NCI-H526 treated with DMSO at 0.1 percent for 48 hours (cell line): ENCODE data around the gene RNF38.
A peak's percentile ranks its signal among the peaks of the same experiment; 100 is the strongest.
"Not testable (repeated sequence)": the region's sequence is repeated elsewhere in the genome, so short reads cannot be mapped to it uniquely, and the experiment has no call there.

Experiments used
- DNase-seq: peaks from one replicate; lab custom pipeline; 2025; lab: John Stamatoyannopoulos, UW

Gene RNF38

DNA sequence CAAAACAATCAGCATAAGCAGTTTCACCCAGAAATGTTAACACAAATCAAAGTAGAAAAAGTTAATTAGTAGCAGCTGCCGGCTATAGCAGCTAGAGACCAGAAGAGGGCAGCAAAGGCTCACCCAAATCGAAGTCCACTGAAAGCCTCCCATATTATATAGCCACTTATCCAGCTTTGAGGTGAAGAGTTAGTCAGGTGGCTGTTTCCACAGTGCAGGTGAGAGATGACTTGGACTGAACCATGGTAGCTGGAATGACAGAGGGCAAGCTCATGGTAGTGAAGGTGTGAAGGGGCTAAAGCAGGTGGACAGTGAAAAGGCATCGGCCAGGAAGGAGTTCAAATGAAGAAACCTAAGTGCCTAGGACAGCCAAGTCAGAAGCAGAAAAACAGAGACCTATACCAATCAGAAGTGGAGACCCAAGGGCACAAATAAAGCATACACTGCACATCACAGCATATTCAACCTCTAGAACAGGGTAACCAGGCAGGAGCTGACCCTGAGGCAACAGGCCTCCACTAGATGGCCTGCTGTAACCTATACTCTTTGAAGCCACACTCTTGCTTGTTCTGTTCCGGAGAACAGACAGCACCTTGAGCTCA, 7.2 kb upstream of the RNF38 start:
- peak; percentile 48 for DNase-seq

- DNase-seq = no peak
Measured at GRCh38 chr9:36402536-36402935, 2.5 kb upstream of the RNF38 start.

DNA sequence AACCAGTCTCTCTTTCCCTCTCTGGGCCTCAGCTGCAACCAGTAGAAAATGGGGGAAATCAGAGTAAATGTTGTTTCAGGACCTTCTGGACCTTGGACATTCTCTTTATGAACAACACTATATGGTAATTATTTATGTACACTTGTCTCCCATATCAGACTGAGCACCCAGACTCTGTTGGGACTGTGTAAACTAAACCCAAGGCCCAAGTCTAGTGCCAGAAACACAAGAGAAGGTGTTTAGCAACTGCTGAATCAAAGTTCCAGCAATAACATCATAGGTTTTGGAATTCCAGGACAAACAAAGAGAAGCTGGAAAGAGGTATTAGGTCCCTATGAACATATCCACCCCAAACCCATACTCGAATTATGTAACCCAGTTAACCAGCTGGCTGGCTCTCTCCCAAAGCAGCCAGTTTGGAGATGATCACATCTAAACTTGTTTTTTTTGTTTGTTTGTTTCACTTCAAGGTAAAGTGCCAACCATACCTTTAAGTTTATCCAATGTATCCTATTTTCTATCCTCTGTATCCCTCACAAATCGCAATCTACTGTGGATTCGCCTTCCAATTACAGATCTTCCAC, 1.9 kb upstream of the RNF38 start:
- DNase-seq = no peak

GRCh38 chr9:36401164-36401740, 1.2 kb upstream of the RNF38 start:
- DNase-seq = peak; percentile 65

GRCh38 chr9:36400332-36401163, 479 bp upstream of the RNF38 start:
- peak; percentile 87 for DNase-seq

- no peak for DNase-seq
Measured at GRCh38 chr9:36398745-36399144, 1.3 kb downstream of the RNF38 start.

- DNase-seq = no peak
Measured at GRCh38 chr9:36396985-36397384, 3.1 kb downstream of the RNF38 start.

DNA sequence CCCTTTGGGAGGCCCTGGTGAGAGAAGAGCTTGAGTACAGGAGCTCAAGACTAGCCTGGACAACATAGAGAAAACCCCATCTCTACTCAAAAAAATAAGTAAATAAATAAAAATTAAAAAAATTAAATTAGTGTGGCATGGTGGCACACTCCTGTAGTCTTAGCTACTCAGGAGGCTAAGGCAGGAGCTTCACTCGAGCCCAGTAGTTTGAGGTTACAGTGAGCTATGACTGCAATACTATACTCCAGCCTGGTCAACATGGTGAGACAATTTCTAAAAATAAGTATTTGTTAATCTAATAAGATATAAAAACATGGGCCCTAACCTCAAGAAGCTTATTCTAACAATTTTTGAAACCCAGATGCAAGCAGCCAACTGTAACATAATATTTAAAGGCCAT, 7.6 kb downstream of the RNF38 start:
- DNase-seq = no peak

- no peak for DNase-seq
Measured at GRCh38 chr9:36389590-36389989, 10.5 kb downstream of the RNF38 start.

DNA sequence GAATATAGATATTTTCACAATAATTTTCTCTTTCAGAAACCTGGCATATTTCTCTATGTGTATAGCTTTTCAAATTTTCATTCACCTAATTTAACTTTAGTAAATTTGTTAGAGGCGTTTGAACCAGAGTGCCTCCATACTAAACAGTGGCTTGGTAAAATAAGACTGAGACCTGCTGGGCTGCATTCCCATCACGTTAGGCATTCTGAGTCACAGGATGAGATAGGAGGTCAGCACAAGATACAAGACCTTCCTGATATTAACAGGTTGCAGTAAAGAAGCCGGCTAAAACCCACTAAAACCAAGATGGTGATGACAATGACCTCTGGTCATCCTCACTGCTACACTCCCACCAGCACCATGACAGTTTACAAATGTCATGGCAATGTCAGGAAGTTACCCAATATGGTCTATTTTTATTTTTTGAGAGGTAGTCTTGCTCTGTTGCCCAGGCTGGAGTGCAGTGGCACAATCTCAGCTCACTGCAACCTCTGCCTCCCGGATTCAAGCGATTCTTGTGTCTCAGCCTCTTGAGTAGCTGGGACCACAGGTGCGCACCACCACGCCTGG, 13.6 kb downstream of the RNF38 start:
- DNase-seq = not testable (repeated sequence)

DNA sequence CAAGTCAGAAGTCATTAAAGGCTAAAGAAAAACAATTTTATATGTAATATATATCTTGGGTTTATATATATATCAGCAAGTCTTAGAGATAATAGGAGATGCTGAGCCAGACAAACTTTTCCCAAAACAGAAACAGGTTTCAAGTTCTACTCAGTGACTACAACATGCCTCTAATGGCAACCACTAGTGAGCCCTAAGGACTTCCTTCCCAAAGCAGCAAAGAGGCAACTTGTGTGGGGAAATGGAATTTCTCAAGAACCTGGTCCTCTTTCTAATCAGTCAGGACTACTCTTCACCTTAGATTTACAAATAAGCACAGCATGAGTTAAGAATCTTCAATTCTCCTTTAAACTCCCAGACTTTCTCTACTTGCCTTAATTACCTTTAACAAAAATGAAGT, 17.6 kb downstream of the RNF38 start:
- DNase-seq = no peak

GRCh38 chr9:36364577-36364976, 35.5 kb downstream of the RNF38 start:
- DNase-seq = no peak

GRCh38 chr9:36363448-36363847, 36.6 kb downstream of the RNF38 start:
- DNase-seq = no peak

- no peak for DNase-seq
Measured at GRCh38 chr9:36358486-36358885, 41.6 kb downstream of the RNF38 start.

- no peak for DNase-seq
Measured at GRCh38 chr9:36357639-36358038, 42.4 kb downstream of the RNF38 start.

DNA sequence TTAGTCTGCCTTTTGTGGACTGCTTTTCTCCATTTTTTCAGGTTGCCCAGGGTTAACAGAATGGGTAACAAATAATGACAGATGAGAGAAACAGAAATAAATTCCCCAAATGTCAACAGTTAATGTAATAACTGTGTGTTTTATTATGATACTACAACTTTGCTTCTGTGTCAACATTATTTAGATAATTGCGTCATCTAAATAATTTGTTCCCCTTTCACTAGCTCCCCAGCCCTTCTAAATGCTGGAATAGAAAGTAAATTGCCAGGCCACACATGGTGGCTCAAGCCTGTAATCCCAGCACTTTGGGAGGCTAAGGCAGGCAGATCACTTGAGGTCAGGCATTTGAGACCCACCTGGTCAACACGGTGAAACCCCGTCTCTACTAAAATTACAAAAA, 53.5 kb downstream of the RNF38 start:
- no peak for DNase-seq

GRCh38 chr9:36345103-36345846, 54.8 kb downstream of the RNF38 start:
- no peak for DNase-seq

DNA sequence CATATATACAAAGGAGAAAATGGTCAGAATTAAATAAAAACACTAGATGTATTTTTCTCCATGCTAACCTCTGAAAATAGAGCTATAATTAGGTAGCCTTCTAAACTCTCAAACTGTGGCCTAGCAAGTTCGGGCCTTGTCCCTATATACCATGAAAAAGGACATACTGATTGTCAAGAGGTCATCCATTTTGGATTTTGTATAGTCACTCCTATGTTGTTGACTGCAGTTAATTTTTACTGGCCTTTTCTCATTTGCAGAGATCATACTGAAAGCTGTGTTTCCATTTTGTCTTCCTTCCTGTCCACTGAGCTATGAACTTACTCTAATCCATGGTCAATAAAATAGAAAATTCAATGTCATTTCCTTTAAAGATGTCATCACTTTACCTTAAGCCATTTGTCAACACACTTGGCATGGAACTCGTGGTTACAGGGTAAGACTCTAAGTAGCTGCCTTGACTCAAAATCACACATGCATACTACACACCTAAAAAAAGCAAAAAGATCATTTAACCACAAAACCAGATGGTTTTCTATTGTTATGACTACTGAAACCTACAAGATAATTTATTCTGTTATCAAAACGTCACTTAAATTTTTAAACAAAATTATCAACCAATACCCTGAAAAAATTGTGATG, 58.0 kb downstream of the RNF38 start:
- DNase-seq = no peak

GRCh38 chr9:36337865-36338264, 62.2 kb downstream of the RNF38 start:
- DNase-seq = no peak

DNA sequence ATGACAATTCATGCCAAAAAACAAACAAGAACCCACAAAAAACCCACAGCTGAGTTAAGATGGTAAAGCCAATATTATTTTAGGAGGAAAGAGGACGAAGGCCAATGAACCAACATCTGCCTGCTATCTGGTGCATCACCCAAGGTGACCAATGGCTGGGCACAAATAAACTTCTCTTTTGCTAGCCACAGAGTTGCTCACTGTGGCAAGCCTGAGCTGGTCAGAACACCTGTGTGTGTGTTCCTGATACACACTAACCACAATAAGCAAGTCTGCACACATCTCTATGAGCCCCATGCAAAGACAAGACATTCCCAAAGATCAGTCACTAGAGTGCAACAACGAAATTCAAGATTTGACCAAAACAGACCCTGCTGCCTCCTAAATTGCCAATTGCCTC, 63.1 kb downstream of the RNF38 start:
- no peak for DNase-seq

- DNase-seq = no peak
Measured at GRCh38 chr9:36336131-36336907, 63.8 kb downstream of the RNF38 start.
